Activated CD4-positive, alpha-beta T cell treated with anti-CD3 and anti-CD28 coated beads for 24 hours (primary cell): ENCODE data around the gene EDNRB.
"Not testable (repeated sequence)": the region's sequence is repeated elsewhere in the genome, so short reads cannot be mapped to it uniquely, and the experiment has no call there.

Experiments
- DNase-seq, 2 donors: peaks; one replicate each; pipeline ENCODE4 v3.0.0-alpha.2; 2020; ENCODE audit warnings: low read depth in 2 of 2

The EDNRB gene

DNA sequence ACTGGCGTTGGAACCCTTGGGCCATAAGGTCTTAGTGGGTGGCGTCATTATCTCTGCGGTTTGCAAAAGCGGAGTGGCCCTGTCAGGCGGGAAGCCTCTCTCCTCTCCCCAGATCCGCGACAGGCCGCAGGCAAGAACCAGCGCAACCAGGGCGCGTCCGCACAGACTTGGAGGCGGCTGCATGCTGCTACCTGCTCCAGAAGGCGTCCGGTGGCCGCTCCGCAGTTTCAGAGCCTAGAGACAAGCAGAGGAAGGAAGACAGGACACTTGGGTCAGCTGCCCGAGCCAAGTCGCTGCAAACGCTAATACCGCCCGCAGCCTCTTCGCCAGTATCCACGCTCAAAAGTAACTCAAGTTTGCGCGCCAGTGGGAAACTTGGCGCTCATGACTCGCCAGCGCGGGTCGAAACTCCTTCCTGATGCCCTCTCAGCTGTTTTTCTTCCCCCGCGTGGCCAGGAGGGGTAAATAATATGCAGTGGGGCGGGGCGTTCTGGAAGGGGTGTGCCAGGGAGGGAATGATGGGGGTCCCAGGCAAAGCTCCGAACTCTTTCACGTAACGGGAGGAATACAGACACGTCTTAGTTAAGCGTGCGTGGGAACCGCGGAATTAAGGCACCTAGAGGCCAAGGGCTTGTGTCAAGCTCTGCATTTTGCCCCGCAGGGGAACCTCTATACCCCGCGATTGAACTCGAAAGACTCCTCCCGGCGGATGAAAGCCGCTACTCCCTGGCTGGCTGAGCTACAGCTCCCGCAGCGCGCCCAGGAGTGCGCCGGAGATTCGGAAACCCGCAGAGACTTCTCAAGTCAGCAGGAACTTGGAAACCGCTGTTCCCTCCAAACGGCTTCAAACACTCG is at the start of gene EDNRB:
Gene EDNRB (minus strand): TSS at position 441 of the 855 bp plus-strand sequence. CDS start 258 bp downstream, at position 183.
- DNase-seq = peak in 1 of 2 donors; percentile 0

- DNase-seq = no peak
Observed at GRCh38 chr13:77966671-77967070, 48.0 kb upstream of the EDNRB start.

DNA sequence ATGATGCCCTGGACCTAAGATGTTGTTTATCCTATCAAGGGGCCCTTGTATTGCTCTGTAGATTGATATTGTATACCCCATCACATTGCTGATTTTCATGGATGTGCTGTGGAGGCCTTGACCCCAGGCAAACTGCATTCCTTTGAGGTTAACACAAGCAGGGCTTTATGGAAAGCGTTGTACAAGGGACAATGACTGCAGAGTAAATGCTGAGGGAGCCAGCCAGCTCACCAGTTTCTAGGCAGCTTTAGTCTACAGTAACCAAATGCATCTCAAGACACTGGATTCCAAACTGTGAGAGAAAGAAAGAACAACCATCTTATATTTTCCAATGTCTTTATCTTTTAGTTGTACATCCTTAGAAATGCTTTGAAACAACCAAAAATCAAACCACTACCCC is 34.1 kb upstream of the EDNRB start:
- no peak for DNase-seq

DNA sequence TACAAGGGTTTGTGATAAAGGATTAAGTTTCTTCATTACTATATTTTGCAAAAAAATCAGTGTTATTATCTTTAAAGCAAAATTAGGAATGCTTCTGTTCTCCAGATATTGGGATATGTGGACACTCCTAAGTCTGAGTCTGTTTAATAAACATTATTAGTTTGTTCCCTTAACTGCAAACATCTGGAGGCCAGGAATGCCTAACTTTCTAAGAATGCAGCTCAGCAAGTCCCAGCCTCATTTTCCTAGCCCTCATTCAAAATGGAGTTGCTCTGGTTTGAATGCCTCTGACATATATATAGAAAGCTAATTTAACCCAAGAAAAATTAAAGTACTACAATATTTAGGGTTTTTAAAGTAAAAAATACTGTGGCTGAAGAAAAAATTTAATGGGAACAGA is 33.6 kb upstream of the EDNRB start:
- DNase-seq = no peak

- no peak for DNase-seq
Observed at GRCh38 chr13:77946522-77946921, 27.9 kb upstream of the EDNRB start.

DNA sequence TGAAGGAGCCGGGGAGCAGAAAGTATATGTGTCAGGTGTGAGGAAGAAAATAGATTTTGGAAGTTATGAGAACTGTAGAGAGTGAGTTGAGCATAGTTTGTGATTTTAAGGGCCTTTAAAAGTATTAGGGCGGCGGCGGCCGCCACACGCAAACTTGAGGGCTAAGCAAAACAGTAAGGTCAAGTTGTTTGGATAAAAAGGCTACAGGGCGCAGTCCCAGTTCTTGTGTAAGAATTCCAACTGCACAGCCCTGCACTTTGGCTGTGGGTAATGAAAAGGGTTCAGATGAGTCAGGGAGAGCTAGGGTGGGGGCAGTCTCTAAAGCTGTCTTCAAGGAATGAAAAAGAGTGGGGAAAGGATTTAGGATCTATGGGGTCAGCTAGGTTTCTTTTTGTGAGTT is 16.4 kb upstream of the EDNRB start:
- not testable (repeated sequence) for DNase-seq

- no peak for DNase-seq
Observed at GRCh38 chr13:77930430-77930829, 11.8 kb upstream of the EDNRB start.

GRCh38 chr13:77928909-77929308 is 10.3 kb upstream of the EDNRB start:
- no peak for DNase-seq

GRCh38 chr13:77925616-77926015 is 7.0 kb upstream of the EDNRB start:
- no peak for DNase-seq

DNA sequence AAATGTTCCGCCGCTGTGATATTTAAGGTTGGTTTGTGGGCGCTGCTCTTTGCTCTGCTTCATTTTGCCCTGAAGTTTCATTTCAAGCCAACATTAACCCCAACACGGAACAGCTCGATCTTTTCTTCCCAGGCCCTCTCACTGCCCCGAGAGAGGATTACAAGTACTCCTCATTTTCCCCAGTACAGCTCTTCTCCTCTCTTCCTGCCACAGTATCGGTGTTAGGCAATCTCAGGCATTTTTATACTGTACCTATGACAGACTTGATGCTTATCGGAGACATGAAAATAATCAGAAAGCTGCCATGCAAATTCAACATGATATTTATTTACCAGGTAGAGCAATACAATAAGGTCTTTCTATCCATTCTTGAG is 1.3 kb upstream of the EDNRB start:
- DNase-seq = no peak

DNA sequence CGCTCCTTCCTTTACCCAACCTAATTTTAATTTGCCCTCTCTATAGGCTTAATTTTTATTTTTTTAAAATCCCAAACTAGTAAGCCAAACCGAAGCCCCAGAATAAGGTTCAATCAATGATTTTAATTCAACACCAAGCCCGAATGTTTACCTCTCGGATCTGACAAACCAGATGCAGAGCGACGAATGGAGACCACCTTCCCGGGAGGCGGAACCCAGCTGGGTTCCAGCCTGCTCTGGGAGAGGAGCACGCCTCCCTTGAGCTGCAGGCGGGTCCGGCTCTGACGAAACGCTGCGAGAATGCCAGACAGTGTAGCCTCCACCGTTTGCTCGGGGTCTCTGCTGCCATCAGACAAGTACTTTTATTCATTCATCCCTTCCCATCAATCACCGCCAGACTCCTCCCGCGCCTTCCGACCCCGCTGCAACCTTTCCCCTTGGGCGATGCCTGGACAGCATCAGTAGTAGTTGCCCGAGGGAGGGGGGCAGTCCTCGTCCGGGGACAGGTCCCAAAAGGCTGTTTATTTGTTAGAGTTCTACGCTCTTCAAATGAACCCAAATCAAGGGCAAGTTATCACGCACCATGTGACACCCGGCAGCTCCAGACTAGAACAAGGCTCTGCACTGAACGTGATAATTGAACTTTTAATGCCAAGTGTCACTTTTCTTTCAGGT is 752 bp upstream of the EDNRB start:
- no peak for DNase-seq

DNA sequence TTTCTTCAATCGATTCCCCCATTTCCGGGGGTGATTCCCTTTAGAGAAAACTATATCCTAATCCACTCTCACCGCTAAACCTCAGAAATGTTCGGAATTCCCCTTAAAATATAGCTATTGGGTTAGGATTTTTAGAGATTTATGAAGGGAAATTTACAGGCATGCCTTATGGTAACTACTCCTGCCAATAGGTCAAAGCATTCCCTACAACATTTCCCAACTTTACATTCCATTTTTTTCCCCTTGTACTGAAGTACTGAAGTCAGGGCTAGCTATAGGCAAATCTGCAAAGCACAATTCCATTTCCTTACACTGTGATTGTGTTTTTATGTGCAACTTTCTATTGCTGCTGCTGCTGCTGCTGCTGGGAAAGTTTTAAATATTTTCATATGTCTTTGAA is 2.1 kb downstream of the EDNRB start:
- DNase-seq = no peak

DNA sequence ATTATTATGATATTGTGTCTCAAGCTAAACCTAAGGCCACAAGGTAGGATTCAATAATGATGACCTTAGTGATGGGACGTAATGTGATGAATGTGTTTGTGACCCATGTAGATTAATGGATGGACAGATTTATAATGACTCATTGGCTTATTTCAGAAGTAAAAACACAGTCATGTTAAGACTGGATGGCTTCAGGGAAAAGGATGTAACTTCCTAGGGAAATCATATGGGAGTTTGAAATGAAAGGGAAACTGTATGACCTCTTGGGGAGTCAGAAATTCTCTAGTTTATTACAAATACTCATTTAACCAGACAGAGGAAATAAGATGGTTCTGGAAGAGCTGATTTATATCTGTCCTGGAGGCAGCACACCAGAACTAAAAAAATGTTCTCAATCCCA is 2.9 kb downstream of the EDNRB start:
- DNase-seq = no peak

DNA sequence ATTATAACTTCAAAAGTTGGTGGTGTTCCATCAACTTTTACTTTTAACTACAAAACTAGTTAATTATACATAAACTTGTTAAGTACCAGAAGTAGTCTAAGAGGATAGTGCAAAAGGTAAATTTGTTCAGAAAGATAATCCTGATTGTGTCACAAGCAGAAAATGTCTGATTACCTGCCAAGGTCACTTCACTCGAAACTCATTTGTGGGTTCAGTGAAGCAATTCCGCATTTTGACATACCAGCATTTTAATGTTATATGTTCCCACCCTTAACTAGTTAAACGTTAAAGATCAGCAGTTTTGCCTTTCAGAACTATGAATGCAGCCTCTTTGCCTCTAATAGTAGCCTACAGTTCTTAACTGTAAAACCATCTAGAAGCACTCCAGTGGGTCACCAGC is 5.6 kb downstream of the EDNRB start:
- no peak for DNase-seq

DNA sequence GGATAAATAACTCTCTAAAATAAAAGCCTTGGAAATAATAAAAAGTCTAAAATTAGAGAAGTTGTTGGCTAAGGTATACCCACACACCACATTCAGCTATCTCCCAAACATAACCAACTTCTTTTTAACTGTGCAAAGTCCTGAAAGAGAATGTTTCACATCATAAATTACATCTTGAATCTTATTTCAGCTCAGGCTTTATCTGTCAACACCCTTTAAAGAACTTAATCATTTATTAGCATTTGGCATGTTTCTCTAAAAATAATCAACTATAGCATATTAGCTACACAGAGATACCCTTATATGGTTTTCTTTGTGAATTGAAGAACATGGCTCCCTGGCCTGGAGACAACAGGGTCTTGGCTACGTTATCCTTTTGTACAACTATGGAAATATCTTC is 6.9 kb downstream of the EDNRB start:
- DNase-seq = no peak

GRCh38 chr13:77909827-77910226 is 8.8 kb downstream of the EDNRB start:
- DNase-seq = no peak

DNA sequence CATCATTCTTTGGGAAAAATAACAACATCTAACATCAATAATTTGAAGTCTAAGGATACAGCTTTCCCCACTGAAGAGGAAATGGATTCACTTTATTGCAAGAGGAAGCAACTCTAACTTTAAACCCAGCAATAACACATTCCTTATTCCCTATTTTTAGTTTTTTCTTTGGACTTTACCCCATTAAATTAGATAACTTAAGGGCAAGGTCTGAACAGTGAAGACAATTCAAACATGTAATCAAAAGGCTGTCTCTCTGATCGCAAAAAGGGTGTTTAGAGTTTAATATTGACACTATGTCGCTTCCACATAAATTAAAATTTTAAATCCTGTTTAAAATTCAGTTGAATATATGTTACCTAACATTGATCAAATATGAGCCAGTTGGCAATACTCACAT is 10.1 kb downstream of the EDNRB start:
- DNase-seq = no peak

- no peak for DNase-seq
Observed at GRCh38 chr13:77907666-77908341, 10.8 kb downstream of the EDNRB start.

GRCh38 chr13:77904031-77904430 is 14.6 kb downstream of the EDNRB start:
- DNase-seq = no peak

- no peak for DNase-seq
Observed at GRCh38 chr13:77903435-77903834, 15.2 kb downstream of the EDNRB start.

DNA sequence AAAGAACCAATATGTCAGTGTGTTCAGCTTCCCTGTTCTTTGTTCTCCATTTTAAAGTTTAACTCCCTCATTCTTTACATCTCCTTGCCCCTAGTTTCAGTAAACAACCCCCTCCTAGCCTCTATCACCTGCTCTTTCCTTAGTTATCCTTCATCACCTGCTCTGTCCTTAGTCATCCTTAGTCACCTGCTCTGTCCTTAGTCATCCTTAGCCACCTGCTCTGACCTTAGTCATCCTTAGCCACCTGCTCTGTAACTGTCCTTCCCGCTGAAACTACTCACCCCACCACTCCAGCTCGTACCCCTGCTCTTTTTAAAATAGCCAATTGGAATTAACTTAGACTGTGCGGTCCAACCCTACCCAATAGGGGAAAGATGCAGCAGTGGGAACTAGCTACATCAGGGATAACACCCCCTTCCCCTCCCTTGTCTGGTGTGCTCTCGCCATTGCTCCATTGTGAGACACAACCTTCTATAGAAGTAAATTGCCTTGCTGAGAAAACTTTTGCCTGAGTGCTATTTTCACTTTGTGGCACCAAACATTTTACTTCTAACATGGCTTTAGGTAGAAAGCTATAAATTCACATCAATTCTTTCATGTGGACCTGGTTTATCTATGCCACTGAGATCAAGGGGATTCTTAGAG is 16.2 kb downstream of the EDNRB start:
- DNase-seq = no peak

GRCh38 chr13:77898097-77898496 is 20.5 kb downstream of the EDNRB start:
- DNase-seq = no peak
